GM18873 (cell line): ENCODE results near the gene DNAH9.
"Not testable (repeated sequence)": the region's sequence is repeated elsewhere in the genome, so short reads cannot be mapped to it uniquely, and the experiment has no call there.

Experiments used
- ATAC-seq: cut with Tn5 transposase; IDR thresholded peaks from one replicate; pipeline ENCODE4 v1.9.1; 2021; ENCODE audit warnings: mild to moderate bottlenecking, moderate library complexity, moderate number of reproducible peaks; ENCODE audit not compliant: unreplicated experiment, low FRiP score

Gene DNAH9

GRCh38 chr17:11898526-11899235 is 300.4 kb downstream of the DNAH9 start:
- ATAC-seq = no peak

- ATAC-seq = no peak
These were observed 301.3 kb downstream of the DNAH9 start for GRCh38 chr17:11899537-11899942.

- no peak for ATAC-seq
These were observed 301.8 kb downstream of the DNAH9 start for GRCh38 chr17:11900041-11900476.

- ATAC-seq = no peak
These were observed 302.4 kb downstream of the DNAH9 start for GRCh38 chr17:11900655-11901054.

GRCh38 chr17:11901931-11902330 is 303.7 kb downstream of the DNAH9 start:
- no peak for ATAC-seq

GRCh38 chr17:11908711-11909146 is 310.5 kb downstream of the DNAH9 start:
- no peak for ATAC-seq

GRCh38 chr17:11909348-11909747 is 311.1 kb downstream of the DNAH9 start:
- ATAC-seq = no peak

GRCh38 chr17:11916091-11916490 is 317.8 kb downstream of the DNAH9 start:
- no peak for ATAC-seq

GRCh38 chr17:11917415-11917814 is 319.1 kb downstream of the DNAH9 start:
- no peak for ATAC-seq

- no peak for ATAC-seq
These were observed 323.0 kb downstream of the DNAH9 start for GRCh38 chr17:11921296-11921695.

GRCh38 chr17:11922638-11923037 is 324.4 kb downstream of the DNAH9 start:
- no peak for ATAC-seq

GRCh38 chr17:11924076-11924475 is 325.8 kb downstream of the DNAH9 start:
- no peak for ATAC-seq

- no peak for ATAC-seq
These were observed 327.2 kb downstream of the DNAH9 start for GRCh38 chr17:11925262-11926021.

GRCh38 chr17:11928436-11928835 is 330.2 kb downstream of the DNAH9 start:
- ATAC-seq = no peak

GRCh38 chr17:11932337-11932898 is 334.1 kb downstream of the DNAH9 start:
- no peak for ATAC-seq

- no peak for ATAC-seq
These were observed 337.6 kb downstream of the DNAH9 start for GRCh38 chr17:11935734-11936406.

GRCh38 chr17:11940904-11941303 is 342.6 kb downstream of the DNAH9 start:
- ATAC-seq = no peak

GRCh38 chr17:11943086-11943485 is 344.8 kb downstream of the DNAH9 start:
- ATAC-seq = not testable (repeated sequence)

- no peak for ATAC-seq
These were observed 345.6 kb downstream of the DNAH9 start for GRCh38 chr17:11943759-11944347.

- no peak for ATAC-seq
These were observed 346.3 kb downstream of the DNAH9 start for GRCh38 chr17:11944587-11944986.

- ATAC-seq = no peak
These were observed 350.5 kb downstream of the DNAH9 start for GRCh38 chr17:11948789-11949188.
